Prostate gland (tissue), 2 donors: Measurements from ENCODE around the gene ATF6.

Source experiments
- CTCF ChIP-seq, 4 experiments: fragments of 200-600 bp in 2 of 4; fragments of 450-650 bp in 2 of 4; sonication (generic) in 2 of 4; IDR thresholded peaks; 1 replicate in 3 of 4; 2 replicates in 1 of 4; pipeline ENCODE4 v1.5.1; 2016 to 2019; ENCODE audit warnings: antibody characterized with exemption in 4 of 4, mild to moderate bottlenecking in 2 of 4, moderate library complexity in 2 of 4
- POLR2A ChIP-seq: fragments of 450-650 bp; IDR thresholded peaks from one replicate; pipeline ENCODE4 v1.6.1; 2016; ENCODE audit warnings: antibody characterized with exemption, mild to moderate bottlenecking

- TF ChIP-seq POLR2A = no peak
- no peak for TF ChIP-seq CTCF (IDR thresholded peaks at IDR 0.05)
These were observed 208.1 kb downstream of the ATF6 start for GRCh38 chr1:161973924-161974845.
